HPDE6-E6E7 (cell line): ENCODE data around the gene DDR1.
A peak's percentile ranks its signal among the peaks of the same experiment; 100 is the strongest.
"Not testable (repeated sequence)": the region's sequence is repeated elsewhere in the genome, so short reads cannot be mapped to it uniquely, and the experiment has no call there.

Experiments
- DNase-seq: peaks from one replicate; pipeline ENCODE4 v3.0.0; 2011; ENCODE audit warnings: missing footprints; ENCODE audit errors: extremely low spot score

Gene DDR1

DNA sequence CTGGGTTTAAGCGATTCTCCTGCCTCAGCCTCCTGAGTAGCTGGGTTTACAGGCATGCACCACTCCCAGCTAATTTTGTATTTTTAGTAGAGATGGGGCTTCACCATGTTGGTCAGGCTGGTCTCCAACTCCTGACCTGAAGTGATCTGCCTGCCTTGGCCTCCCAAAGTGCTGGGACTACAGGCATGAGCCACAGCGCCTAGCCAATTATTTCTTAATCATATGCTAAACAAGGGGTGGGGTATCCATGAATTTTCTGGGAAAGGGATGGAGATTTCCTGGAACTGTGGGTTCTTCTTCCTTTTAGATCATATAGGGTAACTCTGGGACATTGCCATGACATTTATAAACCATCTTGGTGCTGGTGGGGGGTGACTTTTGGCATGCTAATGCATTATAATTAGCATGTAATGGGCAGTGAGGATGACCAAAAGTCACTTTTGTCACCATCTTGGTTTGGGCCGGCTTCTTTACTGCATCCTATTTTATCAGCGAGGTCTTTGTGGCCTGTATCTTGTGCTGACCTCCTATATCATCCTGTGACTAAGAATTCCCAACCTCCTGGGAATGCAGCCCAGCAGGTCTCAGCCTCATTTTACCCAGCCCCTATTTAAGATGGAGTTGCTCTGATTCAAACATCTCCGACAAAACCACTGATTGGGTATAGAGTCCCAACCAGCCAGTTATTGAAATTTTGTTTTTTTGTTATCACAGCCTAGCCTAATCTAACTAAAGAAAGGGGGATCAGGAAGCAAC, 29.9 kb upstream of the DDR1 start:
- DNase-seq: no peak

DNA sequence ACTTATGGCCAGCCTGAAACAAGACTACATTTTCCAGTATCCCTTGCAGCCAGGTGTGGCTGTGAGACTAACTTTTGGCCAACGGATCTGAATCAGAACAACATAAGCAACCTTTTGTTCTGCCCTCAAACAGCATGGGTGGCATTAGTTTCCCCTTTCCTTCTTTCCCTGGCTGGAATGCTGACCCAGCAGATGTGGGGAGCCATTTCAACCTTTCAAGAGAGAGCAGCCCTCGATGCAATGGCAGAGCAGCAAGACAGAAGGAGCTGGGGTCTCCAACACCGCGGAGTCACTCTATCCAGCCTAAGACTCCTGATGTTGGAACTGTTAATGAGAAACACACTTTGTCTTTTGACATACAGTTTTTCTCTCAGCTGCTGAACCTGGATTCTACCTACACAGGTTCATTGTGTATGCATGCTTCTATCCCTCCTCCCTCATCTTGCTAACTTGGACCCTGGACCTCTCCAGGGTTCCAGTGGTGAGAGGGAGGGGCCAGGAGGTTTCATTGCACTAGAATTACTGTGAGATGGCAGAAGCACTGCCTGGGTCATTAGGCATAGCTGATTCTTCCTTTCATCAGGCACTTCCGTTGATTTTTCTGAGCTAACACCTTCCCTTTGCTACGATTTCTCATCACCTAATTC, 28.8 kb upstream of the DDR1 start:
- no peak for DNase-seq

DNA sequence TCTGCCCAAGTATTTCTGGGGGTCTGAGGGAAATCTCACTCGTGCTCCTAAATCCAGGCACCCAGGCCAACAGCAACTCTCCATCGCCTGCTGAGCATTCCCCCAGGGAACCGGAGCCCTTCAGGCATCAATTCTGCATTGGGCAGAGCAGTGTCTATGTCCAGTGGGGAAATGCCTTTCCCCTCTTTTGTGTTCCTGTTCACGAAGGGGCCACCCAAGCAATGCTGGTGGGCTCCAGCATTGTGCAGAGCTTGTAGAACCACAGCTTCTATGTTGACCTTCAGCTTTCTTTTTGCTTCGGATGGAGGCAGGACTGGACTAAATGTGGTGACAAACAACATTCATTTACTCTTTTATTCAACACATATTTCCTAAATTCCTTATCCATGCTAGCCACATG, 27.2 kb upstream of the DDR1 start:
- no peak for DNase-seq

DNA sequence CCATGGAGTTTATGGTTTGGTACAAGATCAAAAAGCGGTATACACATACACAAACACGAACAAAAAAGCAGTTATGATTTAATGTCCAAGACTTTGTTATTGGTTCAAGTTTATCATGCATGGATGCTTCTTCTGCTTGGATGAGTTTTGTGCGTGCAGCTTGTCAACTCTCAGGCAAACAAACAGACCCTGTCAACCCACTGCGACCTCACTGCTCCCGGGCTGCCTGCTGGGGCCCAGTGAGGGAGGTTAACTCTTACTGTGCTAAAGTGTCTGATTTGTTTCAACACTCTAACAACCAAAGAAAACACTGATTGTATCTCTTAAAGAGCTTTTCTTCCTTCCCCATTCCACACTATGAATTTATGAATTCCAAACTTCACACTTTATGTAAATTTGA, 26.8 kb upstream of the DDR1 start:
- no peak for DNase-seq

DNA sequence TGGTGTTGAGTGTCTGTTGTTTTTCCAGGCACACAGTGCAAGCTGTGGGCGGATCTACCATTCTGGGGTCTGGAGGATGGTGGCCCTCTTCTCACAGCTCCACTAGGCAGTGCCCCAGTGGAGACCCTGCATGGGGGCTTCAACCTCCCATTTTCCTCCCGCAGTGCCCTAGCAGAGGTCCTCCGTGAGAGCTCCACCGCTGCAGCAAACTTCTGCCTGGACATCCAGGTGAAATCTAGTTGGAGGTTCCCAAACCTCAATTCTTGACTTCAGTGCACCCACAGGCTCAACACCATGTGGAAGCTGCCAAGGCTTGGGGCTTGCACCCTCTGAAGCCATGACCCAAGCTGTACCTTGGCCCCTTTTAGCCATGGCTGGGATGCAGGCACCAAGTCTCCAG, 24.6 kb upstream of the DDR1 start:
- DNase-seq: not testable (repeated sequence)

DNA sequence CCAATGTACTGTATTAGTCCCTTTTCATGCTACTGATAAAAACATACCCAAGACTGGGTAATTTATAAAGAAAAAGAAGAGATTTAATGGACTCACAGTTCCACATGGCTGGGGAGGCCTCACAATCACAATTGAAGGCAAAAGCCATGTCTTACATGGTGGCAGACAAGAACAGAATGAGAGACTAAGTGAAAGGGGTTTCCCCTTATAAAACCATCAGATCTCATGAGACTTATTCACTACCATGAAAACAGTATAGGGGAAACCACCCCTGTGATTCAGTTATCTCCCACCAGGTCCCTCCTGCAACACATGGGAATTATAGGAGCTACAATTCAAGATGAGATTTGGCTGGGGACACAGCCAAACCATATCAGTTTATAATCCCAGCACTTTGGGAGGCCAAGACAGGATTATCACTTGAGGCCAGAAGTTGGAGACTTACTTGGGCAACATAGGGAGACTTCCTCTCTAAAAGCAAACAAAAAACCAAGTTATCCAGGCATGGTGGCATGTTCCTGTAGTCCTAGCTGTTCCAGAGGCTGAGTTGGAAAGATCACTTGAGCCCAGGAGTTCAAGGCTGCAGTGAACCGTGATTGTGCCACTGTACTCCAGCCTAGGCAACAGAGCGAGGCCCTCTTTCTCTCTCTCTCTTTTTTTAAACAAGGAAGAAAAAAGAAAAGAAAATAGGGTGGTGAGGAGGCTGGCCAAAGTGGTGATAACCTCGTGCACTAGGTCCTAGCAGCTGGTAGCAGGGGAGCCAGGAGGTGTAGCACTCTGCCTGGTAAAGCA, 22.9 kb upstream of the DDR1 start:
- DNase-seq: no peak

DNA sequence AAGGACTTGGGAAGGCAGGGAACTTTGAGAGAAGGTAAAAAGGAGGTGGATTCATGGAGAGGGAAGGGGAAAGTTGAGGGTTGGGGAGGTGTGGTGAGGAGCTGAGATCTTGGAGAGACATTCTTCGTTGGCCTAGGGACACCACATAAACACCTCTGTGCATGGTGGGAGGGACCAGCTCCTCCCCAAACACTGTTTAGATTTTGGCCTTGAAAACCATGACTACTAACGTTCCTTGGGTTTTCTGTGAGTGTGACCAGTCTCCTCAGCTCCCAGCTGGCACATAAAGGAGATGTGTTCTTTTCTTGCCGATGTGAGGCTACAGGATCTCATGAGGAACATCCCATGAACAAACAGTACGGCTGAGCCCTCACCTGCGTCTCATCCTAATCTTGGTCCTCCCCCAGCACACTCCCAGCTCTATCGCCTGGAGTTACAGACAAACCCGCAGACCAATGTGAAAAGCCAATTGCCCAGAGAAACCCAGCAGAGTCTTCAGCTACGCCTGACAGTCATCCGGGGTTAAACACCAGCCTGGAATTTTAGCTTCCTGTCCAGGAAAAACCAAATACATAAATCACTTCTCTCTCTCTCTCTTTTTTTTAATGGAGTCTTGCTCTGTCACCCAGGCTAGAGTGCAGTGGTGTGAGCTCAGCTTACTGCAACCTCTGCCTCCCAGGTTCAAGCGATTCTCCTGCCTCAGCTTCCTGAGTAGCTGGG, 22.0 kb upstream of the DDR1 start:
- no peak for DNase-seq

DNA sequence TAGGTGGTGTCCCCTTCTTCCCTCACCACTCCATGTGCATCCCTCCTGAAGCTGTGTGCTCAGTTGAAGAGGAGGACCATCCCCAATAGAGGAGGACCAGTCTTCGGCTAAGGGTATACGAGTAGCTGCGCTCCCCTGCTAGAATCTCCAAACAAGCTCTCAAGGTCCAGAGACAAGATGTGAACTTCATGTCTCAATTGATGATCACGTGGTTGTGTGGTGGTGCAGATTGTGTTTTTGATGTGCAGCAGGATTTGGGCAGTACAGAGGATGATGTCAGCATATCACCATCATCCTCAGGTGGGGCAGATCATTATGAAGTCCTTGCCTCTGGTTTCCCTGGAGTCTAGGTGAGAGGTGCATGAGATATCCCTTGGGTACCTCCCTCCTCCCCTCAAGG, 20.0 kb upstream of the DDR1 start:
- no peak for DNase-seq

DNA sequence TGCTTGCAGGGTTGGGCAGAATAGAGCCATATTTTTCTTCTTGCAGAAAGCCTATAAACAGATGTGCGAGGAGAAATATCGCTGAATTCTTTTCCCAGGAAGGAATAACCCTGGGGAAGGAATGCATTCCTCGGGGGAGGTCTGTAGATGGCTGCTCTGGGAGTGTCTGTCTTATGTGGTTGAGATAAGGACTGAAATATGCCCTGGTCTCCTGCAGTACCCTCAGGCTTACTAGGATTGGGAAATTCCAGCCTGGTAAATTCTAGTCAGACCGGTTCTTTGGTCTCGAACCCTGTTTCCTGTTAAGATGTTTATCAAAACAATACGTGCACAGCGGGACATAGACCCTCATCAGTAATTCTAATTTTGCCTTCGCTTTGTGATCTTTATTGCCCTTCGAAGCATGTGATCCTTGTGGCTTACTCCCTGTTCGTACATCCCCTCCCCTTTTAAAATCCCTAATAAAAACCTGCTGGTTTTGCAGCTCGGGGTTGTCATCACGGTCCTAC, 15.0 kb upstream of the DDR1 start:
- DNase-seq: not testable (repeated sequence)

DNA sequence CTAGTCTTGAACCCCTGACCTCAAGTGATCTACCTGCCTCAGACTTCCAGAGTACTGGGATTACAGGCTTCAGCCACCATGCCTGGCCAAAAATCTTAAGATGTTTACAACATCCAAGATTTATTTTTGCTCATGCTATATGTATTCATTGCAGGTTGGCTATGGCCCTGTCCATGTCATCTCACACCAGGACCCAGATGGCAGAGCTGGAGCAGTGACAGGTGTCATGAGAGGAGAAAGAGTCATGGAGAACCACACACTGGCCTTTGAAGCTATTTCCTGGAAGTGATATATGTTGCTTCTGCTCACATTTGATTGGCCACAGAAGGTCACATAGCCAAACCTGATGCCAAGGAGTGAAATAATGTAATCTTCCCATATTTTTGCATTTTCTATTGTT, 13.8 kb upstream of the DDR1 start:
- DNase-seq: no peak

DNA sequence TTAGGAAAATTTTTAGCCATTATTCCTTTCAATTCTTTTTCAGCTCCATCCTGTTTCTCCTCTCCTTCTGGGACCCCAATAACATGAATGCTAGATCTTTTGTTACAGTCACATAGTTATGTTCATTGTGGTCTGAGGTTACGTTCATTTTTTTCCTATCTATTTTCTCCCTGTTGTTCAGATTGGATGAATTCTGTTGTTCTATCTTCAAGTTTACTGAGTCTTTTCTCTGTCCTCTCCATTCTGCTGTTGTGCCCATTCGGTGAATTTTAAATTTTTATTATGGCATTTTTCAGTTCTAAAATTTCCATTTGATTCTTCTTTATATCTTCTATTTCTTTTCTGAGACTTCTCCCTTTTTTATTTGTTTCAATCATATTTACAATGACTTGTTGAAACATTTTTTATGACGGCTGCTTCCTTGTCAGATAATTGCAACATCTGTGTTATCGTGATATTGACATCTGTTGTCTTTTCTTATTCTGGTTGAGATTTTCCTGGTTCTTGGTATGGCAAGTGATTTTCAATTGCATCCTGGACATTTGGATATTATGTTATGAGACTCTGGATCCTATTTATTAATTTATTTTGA, 12.6 kb upstream of the DDR1 start:
- DNase-seq: no peak

DNA sequence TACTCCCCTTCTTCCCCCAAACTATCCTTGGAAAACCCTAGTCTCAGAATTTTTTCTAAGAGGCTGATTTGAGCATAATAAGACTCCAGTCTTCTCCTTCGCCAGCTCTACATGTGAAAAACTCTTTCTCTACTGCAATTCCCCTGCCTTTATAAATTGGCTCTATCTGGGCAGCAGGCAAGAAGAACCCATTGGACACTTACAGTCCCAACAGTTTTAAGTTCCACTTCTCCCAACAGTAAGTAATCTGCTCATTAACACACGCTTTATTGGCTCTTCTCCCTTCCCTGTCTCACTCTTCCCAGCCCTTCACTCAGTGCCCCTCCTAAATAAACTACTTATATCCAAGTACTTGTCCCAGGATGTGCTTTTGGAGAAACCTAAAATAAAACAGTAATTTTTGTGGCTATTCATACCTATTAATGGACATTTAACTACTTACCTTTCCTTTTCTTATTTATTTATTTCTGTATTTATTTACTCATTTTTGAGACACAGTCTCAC, 11.1 kb upstream of the DDR1 start:
- DNase-seq: no peak

DNA sequence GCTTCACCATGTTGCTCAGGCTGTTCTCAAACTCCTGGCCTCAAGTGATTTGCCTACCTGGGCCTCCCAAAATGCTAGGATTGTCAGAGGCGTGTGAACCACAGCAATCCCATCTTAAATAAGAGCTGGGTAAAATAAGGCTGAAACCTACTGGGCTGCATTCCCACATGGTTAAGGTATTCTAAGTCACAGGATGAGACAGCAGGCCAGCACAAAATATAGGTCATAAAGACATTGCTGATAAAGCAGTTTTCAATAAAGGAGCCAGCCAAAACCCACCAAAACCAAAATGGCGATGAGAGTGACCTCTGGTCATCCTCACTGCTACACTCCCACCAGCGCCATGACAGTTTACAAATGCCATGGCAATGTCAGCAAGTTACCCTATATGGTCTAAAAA, 10.5 kb upstream of the DDR1 start:
- DNase-seq: not testable (repeated sequence)

DNA sequence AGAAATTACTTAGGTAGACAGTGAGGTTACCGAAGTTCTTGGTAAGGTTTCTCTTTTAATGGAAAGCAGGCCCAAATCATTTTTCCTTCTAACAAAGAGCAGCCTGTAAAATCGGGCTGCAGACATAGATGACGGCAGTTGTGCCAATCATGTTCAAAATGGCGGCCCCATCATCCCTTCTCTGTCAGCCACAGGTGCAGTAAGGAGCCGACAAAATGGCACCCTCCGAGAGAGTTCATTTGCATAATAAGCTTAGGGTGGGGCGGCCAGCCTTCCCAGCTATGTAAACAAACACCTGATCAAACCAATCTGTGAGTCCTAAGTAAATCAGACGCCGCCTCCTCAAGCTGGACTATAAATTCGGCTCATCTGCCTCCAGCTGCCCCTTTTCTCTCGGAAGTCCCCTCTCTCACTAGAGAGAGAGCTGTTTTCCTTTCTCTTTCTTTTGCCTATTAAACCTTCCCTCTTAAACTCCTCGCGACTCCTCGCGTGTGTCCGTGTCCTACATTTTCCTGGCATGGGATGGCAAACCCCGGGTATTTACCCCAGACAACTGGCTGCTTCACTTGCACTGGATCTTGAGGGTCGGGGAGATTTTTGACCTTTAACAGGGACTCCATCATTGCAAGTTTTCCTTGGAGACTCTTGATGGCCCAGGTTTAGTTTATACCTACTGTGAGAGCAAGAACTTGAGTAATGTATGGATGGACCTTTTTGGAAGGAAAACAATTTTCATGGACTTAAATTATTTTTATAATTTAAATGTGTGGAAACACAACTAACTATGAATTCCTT, 8.9 kb upstream of the DDR1 start:
- DNase-seq: no peak

DNA sequence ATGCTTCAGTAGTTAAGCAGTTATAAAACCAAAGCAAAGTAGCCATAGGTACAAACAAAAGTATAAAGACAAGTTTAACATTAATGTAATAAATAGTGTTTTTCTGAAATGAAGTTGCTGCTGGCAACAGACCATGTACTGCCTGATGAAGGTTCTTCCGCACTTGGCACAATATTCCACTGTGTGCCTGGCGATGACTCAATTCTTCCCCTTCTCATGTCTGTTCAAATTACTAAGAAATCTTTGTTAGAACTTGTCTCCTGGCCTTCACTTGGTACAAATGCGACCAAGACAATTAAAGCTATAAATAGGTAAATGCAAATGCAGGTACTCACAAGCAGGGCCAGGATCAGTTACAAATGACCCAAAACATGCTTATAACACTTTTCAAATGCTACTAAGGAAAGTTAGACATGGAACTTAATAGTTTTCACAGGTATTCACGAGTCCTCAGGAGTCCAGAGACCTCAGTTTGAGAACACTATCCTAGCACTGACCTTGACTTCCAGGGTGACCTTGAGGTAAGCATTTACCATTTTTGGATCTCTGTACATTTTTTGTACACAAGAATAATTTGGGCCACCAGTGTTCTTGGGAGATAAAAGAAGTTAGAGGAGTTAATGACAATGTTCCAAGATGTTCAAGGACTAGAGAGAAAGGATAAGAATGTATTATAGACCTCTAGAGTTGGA, 8.1 kb upstream of the DDR1 start:
- peak; percentile 84 for DNase-seq

DNA sequence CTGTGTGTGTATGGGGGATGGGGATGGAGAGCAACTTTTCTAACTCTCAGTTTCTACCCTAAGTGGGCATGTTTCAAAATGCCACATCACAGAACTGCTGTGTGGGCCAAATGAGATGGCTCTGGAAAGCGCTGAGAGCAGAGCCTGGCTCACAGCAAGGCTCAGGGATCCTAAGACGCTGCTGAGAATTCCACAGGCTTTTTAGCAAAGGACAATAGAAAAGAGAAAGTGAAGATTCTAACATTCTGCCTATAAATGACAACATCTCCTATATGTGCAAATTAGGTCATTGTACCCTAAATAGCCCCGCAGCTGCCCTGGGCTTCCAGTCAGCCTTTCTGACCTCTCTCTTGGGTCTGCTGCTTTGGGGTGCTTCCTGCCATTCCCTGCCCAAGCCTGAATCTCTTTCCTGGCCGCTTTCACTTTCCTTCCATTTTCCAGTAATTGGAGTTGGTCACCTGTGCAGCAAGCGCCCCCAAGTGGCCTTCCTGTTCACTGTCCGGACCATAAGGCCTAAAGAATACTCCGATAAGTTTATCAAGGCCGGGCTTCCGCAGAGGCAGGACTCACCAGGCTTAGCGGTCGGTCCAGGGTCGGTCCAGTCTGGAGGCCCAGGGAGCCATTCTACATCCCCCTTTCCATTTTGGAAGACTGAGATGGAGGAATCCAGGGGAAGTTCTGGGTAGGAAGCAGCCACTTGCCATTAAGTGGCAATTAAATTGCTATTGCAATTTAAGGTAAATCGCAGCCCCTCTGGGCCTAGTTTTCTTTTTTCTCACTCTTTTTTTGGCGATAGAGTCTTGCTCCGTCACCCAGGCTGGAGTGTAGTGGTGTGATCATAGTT, 6.7 kb upstream of the DDR1 start:
- peak; percentile 64 for DNase-seq

DNA sequence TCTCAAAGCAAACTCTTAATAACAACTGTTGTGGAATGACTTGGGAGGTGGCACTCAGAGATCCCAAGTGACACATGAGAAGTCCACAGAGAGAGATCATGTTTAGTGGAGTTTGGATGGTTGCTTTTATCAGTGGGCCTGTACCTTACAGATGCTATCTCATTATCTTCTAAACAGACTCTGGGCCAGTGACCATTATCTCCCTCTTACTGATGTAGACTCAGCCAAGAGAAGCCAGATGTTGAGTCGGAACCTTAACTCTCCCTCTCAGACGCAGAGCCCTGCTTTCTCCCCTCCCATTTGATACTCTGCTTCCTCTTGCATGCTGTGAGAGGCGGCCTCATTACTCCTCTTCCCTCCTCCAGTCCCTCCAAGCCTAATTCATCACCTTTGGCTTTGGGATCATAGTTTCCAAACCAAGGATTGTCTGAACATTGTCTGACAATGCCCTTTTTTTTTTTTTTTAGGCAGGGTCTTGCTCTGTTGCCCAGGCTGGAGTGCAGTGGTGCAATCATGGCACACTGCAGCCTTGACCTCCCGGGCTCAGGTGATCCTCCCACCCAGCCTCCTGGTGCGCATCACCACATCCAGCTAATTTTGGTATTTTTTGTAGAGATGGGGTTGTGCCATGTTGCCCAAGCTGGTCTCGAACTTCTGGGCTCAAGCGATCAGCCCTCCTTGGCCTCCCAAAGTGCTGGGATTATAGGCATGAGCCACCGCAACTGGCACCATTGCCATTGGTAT, 4.5 kb upstream of the DDR1 start:
- no peak for DNase-seq

DNA sequence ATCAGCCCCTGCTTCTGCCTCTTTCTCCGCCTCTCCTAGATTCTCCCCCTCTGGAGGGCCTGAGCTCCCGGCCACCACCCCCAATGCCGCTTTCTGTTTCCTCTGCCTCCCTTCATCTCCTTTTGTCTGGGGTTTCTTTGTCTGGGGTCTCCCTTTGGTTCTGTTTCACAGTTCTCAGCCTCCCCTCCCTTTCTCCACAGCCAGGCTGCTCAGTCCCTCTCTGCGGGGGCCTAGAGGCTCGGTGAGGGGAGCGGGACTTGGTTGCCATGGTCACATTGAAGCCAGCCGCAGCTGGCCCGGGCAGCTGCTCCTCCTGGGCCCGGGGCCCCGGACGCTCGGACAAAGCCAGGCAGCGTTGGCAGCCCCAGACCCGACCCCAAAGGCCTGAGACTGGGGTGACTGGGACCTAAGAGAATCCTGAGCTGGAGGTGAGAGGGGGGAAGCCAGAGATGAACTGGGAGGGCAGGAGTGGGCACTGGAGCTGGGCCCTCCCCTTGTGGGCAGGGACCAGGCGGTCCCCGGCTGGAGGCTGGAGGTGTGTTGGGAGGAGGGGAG, 3.5 kb upstream of the DDR1 start:
- no peak for DNase-seq
